H9 (cell line): Measurements from ENCODE around the gene FCAR. TPM values are rescaled to one million over a fixed set of nuclear protein-coding genes. Genes with fewer than 3 reads are reported as not detected.
"Not testable (repeated sequence)": the region's sequence is repeated elsewhere in the genome, so short reads cannot be mapped to it uniquely, and the experiment has no call there.

Experiments
- DNase-seq: peaks from one replicate; pipeline ENCODE4 v3.0.0-alpha.2; 2017
- H2AFZ ChIP-seq: one replicate; pipeline ENCODE4 v1.6.1; 2013; ENCODE audit warnings: mild to moderate bottlenecking, low read length, control low read depth, moderate library complexity
- H2AK5ac ChIP-seq: 2 replicates; pipeline ENCODE4 v1.6.1; 2013; ENCODE audit warnings: low read length, control low read depth, mixed read lengths; ENCODE audit not compliant: insufficient read length
- H2BK120ac ChIP-seq: one replicate; pipeline ENCODE4 v1.6.1; 2013; ENCODE audit warnings: low read depth, mild to moderate bottlenecking, low read length, control low read depth, inconsistent platforms; ENCODE audit not compliant: poor library complexity, severe bottlenecking
- H2BK12ac ChIP-seq: 2 replicates; pipeline ENCODE4 v1.6.1; 2013; ENCODE audit warnings: low read length, control low read depth, mixed read lengths, low read depth; ENCODE audit not compliant: insufficient read length
- H2BK15ac ChIP-seq: 2 replicates; pipeline ENCODE4 v1.6.1; 2013; ENCODE audit warnings: low read depth, low read length, control low read depth
- H2BK20ac ChIP-seq: one replicate; pipeline ENCODE4 v1.6.1; 2013; ENCODE audit warnings: low read depth, mild to moderate bottlenecking, low read length, control low read depth, inconsistent platforms; ENCODE audit not compliant: poor library complexity, severe bottlenecking
- H2BK5ac ChIP-seq: 2 replicates; pipeline ENCODE4 v1.6.1; 2013; ENCODE audit warnings: low read length, control low read depth, mixed read lengths; ENCODE audit not compliant: insufficient read length
- H3K14ac ChIP-seq: 2 replicates; pipeline ENCODE4 v1.6.1; 2013; ENCODE audit warnings: low read length, control low read depth; ENCODE audit not compliant: insufficient read depth
- H3K18ac ChIP-seq: 2 replicates; pipeline ENCODE4 v1.6.1; 2013; ENCODE audit warnings: low read depth, mild to moderate bottlenecking, mixed read lengths, low read length, control low read depth; ENCODE audit not compliant: insufficient read length
- H3K23ac ChIP-seq: 2 replicates; pipeline ENCODE4 v1.6.1; 2013; ENCODE audit warnings: low read length, control low read depth, mixed read lengths, low read depth; ENCODE audit not compliant: insufficient read length
- H3K23me2 ChIP-seq: 2 replicates; pipeline ENCODE4 v1.6.1; 2013; ENCODE audit warnings: low read depth, mild to moderate bottlenecking, mixed read lengths, low read length, control low read depth; ENCODE audit not compliant: insufficient read length, poor library complexity, severe bottlenecking
- H3K27ac ChIP-seq: 2 replicates; pipeline ENCODE4 v1.5.1; 2013; ENCODE audit warnings: low read length, control low read depth, mixed read lengths, low read depth; ENCODE audit not compliant: insufficient read length
- H3K27me3 ChIP-seq: 2 replicates; pipeline ENCODE4 v1.6.1; 2013; ENCODE audit warnings: low read length, control low read depth, inconsistent platforms; ENCODE audit not compliant: insufficient read depth
- H3K4ac ChIP-seq: 2 replicates; pipeline ENCODE4 v1.6.1; 2013; ENCODE audit warnings: low read depth, mild to moderate bottlenecking, control low read depth, inconsistent platforms, low read length, moderate library complexity
- H3K4me1 ChIP-seq: 2 replicates; pipeline ENCODE4 v1.6.1; 2013; ENCODE audit warnings: low read length, control low read depth, inconsistent platforms; ENCODE audit not compliant: insufficient read depth
- H3K4me2 ChIP-seq: 2 replicates; pipeline ENCODE4 v1.6.1; 2013; ENCODE audit warnings: low read length, control low read depth, mixed read lengths; ENCODE audit not compliant: insufficient read length, insufficient read depth
- H3K56ac ChIP-seq: 2 replicates; pipeline ENCODE4 v1.6.1; 2013; ENCODE audit warnings: low read depth, mild to moderate bottlenecking, mixed read lengths, low read length, control low read depth; ENCODE audit not compliant: insufficient read length
- H3K79me1 ChIP-seq: 2 replicates; pipeline ENCODE4 v1.6.1; 2013; ENCODE audit warnings: low read depth, mild to moderate bottlenecking, moderate library complexity, low read length, control low read depth, inconsistent platforms; ENCODE audit not compliant: insufficient read depth, poor library complexity, severe bottlenecking
- H3K79me2 ChIP-seq: 2 replicates; pipeline ENCODE4 v1.6.1; 2013; ENCODE audit warnings: low read length, control low read depth, inconsistent platforms; ENCODE audit not compliant: insufficient read depth
- H3K9ac ChIP-seq: 2 replicates; pipeline ENCODE4 v1.6.1; 2013; ENCODE audit warnings: low read length, control low read depth, mixed read lengths; ENCODE audit not compliant: insufficient read length; ENCODE audit errors: extremely low read depth
- H3K9me3 ChIP-seq: one replicate; pipeline ENCODE4 v1.6.1; 2013; ENCODE audit warnings: low read depth, low read length, inconsistent platforms; ENCODE audit not compliant: control insufficient read depth
- H3T11ph ChIP-seq: one replicate; pipeline ENCODE4 v1.6.1; 2013; ENCODE audit warnings: mild to moderate bottlenecking, low read length, control low read depth, inconsistent platforms
- H4K20me1 ChIP-seq: one replicate; pipeline ENCODE4 v1.6.1; 2013; ENCODE audit not compliant: control insufficient read depth, insufficient read length, insufficient read depth
- H4K5ac ChIP-seq: 2 replicates; pipeline ENCODE4 v1.6.1; 2013; ENCODE audit warnings: low read depth, mild to moderate bottlenecking, mixed read lengths, low read length, control low read depth; ENCODE audit not compliant: insufficient read length
- H4K8ac ChIP-seq: replicated peaks from 2 replicates; pipeline ENCODE4 v1.6.1; 2013; ENCODE audit warnings: low read length, control low read depth, mixed read lengths, low read depth; ENCODE audit not compliant: insufficient read length
- H4K91ac ChIP-seq: 2 replicates; pipeline ENCODE4 v1.6.1; 2013; ENCODE audit warnings: low read depth, mild to moderate bottlenecking, moderate library complexity, mixed read lengths, low read length, control low read depth; ENCODE audit not compliant: insufficient read length
- H3K27ac Mint-ChIP-seq, 3 experiments: 2 replicates in 2 of 3; 3 replicates in 1 of 3; pipeline ENCODE4 v1.8.0; 2020 to 2021; ENCODE audit warnings: mixed read lengths in 3 of 3, mild to moderate bottlenecking in 1 of 3, moderate library complexity in 1 of 3
- H3K27me3 Mint-ChIP-seq: 2 replicates; pipeline ENCODE4 v1.8.0; 2021; ENCODE audit warnings: low read depth, mild to moderate bottlenecking, moderate library complexity, mixed read lengths
- H3K36me3 Mint-ChIP-seq, 3 experiments: 2 replicates in 2 of 3; 3 replicates in 1 of 3; pipeline ENCODE4 v1.8.0; 2020 to 2021; ENCODE audit warnings: low read depth in 3 of 3, mixed read lengths in 3 of 3; ENCODE audit not compliant: insufficient read depth in 1 of 3
- H3K4me1 Mint-ChIP-seq, 2 experiments: 2 replicates each; pipeline ENCODE4 v1.8.0; 2020; ENCODE audit warnings: mixed read lengths in 2 of 2
- H3K4me3 Mint-ChIP-seq, 2 experiments: 2 replicates in 1 of 2; 3 replicates in 1 of 2; pipeline ENCODE4 v1.8.0; 2020 to 2021; ENCODE audit warnings: mild to moderate bottlenecking in 2 of 2, mixed read lengths in 2 of 2, moderate library complexity in 1 of 2
- H3K9me3 Mint-ChIP-seq, 2 experiments: 2 replicates in 1 of 2; 3 replicates in 1 of 2; pipeline ENCODE4 v1.8.0; 2020; ENCODE audit warnings: mild to moderate bottlenecking in 2 of 2, mixed read lengths in 2 of 2, moderate library complexity in 1 of 2
- WGBS: extraction: QIAGEN DNeasy Blood & Tissue Kit; methylation state at CpG from one replicate; pipeline ENCODE4 v1.1.7; 2013; ENCODE audit warnings: missing lambda C conversion rate, low lambda C conversion rate, mixed read lengths; ENCODE audit not compliant: insufficient read length; ENCODE audit errors: extremely low coverage; 5-methylcytosine and 5-hydroxymethylcytosine counted together
- total RNA-seq: library from RNA; stranded (reverse); gene quantifications from 2 replicates; pipeline ENCODE4 v1.2.1, GENCODE V29; 2021

FCAR gene
- total RNA-seq, 1 experiment from 2014 or later = not detected

DNA sequence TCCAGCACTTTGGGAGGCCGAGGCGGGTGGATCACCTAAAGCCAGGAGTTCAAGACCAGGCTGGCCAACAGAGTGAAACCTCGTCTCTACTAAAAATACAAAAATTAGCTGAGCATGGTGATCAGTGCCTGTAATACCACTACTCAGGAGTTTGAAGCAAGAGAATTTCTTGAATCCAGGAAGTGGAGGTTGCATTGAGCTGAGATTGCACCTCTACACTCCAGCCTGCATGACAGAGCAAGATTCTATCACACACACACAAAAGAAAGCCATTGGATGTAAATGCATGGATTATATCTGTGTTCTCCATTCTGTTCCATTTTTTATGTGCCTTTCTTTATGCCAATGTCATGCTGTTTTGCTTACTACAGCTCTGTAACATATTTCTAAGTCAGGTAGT lies 15.6 kb upstream of the FCAR start:
- peaks cover 32% of the 10 kb centered on the region for H3K9me3 ChIP-seq
- H3K27ac ChIP-seq, H2BK5ac ChIP-seq, H3K18ac ChIP-seq, H3K14ac ChIP-seq, H4K8ac ChIP-seq, H4K5ac ChIP-seq, H3K27me3 Mint-ChIP-seq, H3K4me1 ChIP-seq, H3K79me1 ChIP-seq, H3K23ac ChIP-seq, H3K9ac ChIP-seq, H3K27me3 ChIP-seq, H3K56ac ChIP-seq, H2AK5ac ChIP-seq, H3T11ph ChIP-seq, H2AFZ ChIP-seq, H2BK12ac ChIP-seq, H3K27ac Mint-ChIP-seq, H2BK120ac ChIP-seq, H3K23me2 ChIP-seq, H3K79me2 ChIP-seq, DNase-seq, H3K4me1 Mint-ChIP-seq, H3K4me3 Mint-ChIP-seq, H2BK15ac ChIP-seq, H3K4ac ChIP-seq, H4K91ac ChIP-seq, H4K20me1 ChIP-seq, H2BK20ac ChIP-seq, H3K4me2 ChIP-seq: not testable (repeated sequence)
- WGBS = no CpG with 5 or more reads among the region's 3 CpGs
- peaks cover 77 to 86% of the 10 kb centered on the region in 2 experiments for H3K9me3 Mint-ChIP-seq
- H3K36me3 Mint-ChIP-seq = peaks cover 9 to 21% (median 16%) of the 10 kb centered on the region in 3 experiments; a peak in 6 of 7 replicates

DNA sequence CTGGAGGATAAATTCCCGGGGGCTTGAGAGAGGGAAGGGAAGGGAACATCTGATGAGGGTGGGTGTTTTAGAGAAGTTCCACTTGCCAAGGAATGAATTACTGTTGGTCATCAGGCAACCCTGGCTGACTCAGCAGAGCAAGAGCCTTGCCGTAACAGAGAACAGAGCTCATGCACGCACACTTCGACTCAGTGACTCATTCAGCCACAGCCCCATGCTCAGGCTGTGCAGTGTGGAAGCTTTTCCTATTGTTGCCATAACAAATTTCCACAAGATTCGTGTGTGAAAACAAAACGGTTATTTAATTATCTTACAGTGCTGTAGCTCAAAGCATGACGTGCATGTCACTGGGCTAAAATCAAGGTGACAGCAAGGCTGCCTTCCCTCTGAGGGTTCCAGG lies 14.6 kb upstream of the FCAR start:
- H3K23ac ChIP-seq, H3K4me2 ChIP-seq, DNase-seq, H3K56ac ChIP-seq, H3K27me3 Mint-ChIP-seq, H4K5ac ChIP-seq, H2AK5ac ChIP-seq, H2BK20ac ChIP-seq, H4K91ac ChIP-seq, H3K9ac ChIP-seq, H2BK120ac ChIP-seq, H3T11ph ChIP-seq, H3K27ac Mint-ChIP-seq, H3K18ac ChIP-seq, H3K27ac ChIP-seq, H4K8ac ChIP-seq, H3K79me1 ChIP-seq, H3K27me3 ChIP-seq, H3K4me3 Mint-ChIP-seq, H2BK12ac ChIP-seq, H2AFZ ChIP-seq, H2BK5ac ChIP-seq, H3K79me2 ChIP-seq, H4K20me1 ChIP-seq, H3K4ac ChIP-seq, H3K23me2 ChIP-seq, H3K4me1 Mint-ChIP-seq, H2BK15ac ChIP-seq, H3K14ac ChIP-seq, H3K4me1 ChIP-seq: not testable (repeated sequence)
- H3K9me3 ChIP-seq = peaks cover 23% of the 10 kb centered on the region
- Mint-ChIP-seq H3K36me3 (peaks cover 9 to 15% (median 13%) of the 10 kb centered on the region in 3 experiments; a peak in 6 of 7 replicates), H3K9me3 (peaks cover 68 to 78% of the 10 kb centered on the region in 2 experiments)
- WGBS = no CpG with 5 or more reads among the region's 7 CpGs
